Measurements from ENCODE around the gene GIPC3.
"Not testable (repeated sequence)": the region's sequence is repeated elsewhere in the genome, so short reads cannot be mapped to it uniquely, and the experiment has no call there.

The GIPC3 gene

GRCh38 chr19:3620145-3620816 is 35.0 kb downstream of the GIPC3 start:
- DNase-seq, result no peak

- no peak for DNase-seq
Observed at GRCh38 chr19:3620817-3621547, 35.7 kb downstream of the GIPC3 start.

GRCh38 chr19:3621689-3622088 is 36.4 kb downstream of the GIPC3 start:
- no peak for DNase-seq

- no peak for DNase-seq
Observed at GRCh38 chr19:3622224-3622623, 36.9 kb downstream of the GIPC3 start.

- DNase-seq, result no peak
Observed at GRCh38 chr19:3623716-3624115, 38.4 kb downstream of the GIPC3 start.

- no peak for DNase-seq
Observed at GRCh38 chr19:3625996-3626472, 40.8 kb downstream of the GIPC3 start.

GRCh38 chr19:3626473-3627350 is 41.4 kb downstream of the GIPC3 start, which contains the start of gene CACTIN:
CACTIN (minus strand) TSS chr19:3626790; CDS start chr19:3626762, 28 bp downstream.
- peak; percentile 99 for DNase-seq

GRCh38 chr19:3627351-3627723 is 42.1 kb downstream of the GIPC3 start:
- DNase-seq, result no peak

GRCh38 chr19:3628766-3629165 is 43.5 kb downstream of the GIPC3 start:
- not testable (repeated sequence) for DNase-seq

GRCh38 chr19:3631053-3631861 is 46.0 kb downstream of the GIPC3 start:
- no peak for DNase-seq

GRCh38 chr19:3632098-3632497 is 46.8 kb downstream of the GIPC3 start:
- no peak for DNase-seq

- DNase-seq, result no peak
Observed at GRCh38 chr19:3632739-3633558, 47.7 kb downstream of the GIPC3 start.

GRCh38 chr19:3633559-3633988 is 48.3 kb downstream of the GIPC3 start:
- no peak for DNase-seq

- DNase-seq, result no peak
Observed at GRCh38 chr19:3634496-3635045, 49.3 kb downstream of the GIPC3 start.

GRCh38 chr19:3636506-3636905 is 51.2 kb downstream of the GIPC3 start:
- DNase-seq, result no peak

- no peak for DNase-seq
Observed at GRCh38 chr19:3636962-3637361, 51.7 kb downstream of the GIPC3 start.

GRCh38 chr19:3637621-3638020 is 52.3 kb downstream of the GIPC3 start:
- no peak for DNase-seq

- no peak for DNase-seq
Observed at GRCh38 chr19:3638208-3639193, 53.2 kb downstream of the GIPC3 start.

GRCh38 chr19:3639479-3639878 is 54.2 kb downstream of the GIPC3 start:
- no peak for DNase-seq
